Stomach (tissue), 9 donors: ENCODE measurements around the gene ATG7. TPM values are rescaled to one million over a fixed set of nuclear protein-coding genes. Genes with fewer than 3 reads are reported as not detected.
"Not testable (repeated sequence)": the region's sequence is repeated elsewhere in the genome, so short reads cannot be mapped to it uniquely, and the experiment has no call there.

Experiments used
- DNase-seq, 2 donors: peaks; one replicate each; pipeline versions ENCODE4 v3.0.0 to v3.0.0-alpha.2; 2013 to 2019
- H3K27ac ChIP-seq, 5 donors: fragments of 200-600 bp in 4 of 5; sonication (generic) in 4 of 5; one replicate each; pipeline ENCODE4 v1.5.1; 2013 to 2019; ENCODE audit warnings: mild to moderate bottlenecking in 1 of 5, moderate library complexity in 1 of 5
- H3K27me3 ChIP-seq, 3 donors: fragments of 200-600 bp; sonication (generic); one replicate each; pipeline ENCODE4 v1.5.1; 2017 to 2019; ENCODE audit warnings: mixed run types in 1 of 3
- H3K36me3 ChIP-seq, 4 donors: fragments of 200-600 bp; sonication (generic); 1 replicate in 3 of 4; 2 replicates in 1 of 4; pipeline ENCODE4 v1.5.1; 2016 to 2019
- H3K4me1 ChIP-seq, 4 donors: fragments of 200-600 bp; sonication (generic); one replicate each; pipeline ENCODE4 v1.5.1; 2016 to 2019
- H3K4me3 ChIP-seq, 4 donors: fragments of 200-600 bp; sonication (generic) in 3 of 4; one replicate each; pipeline ENCODE4 v1.5.1; 2016 to 2019; ENCODE audit warnings: mild to moderate bottlenecking in 1 of 4
- H3K9me3 ChIP-seq, 4 donors: fragments of 200-600 bp; sonication (generic); one replicate each; pipeline ENCODE4 v1.5.1; 2016 to 2019
- CTCF ChIP-seq, 7 experiments: fragments of 450-650 bp in 4 of 7; fragments of 200-600 bp in 3 of 7; sonication (generic) in 3 of 7; IDR thresholded peaks; one replicate each; pipeline ENCODE4 v1.5.1; 2016 to 2019; ENCODE audit warnings: antibody characterized with exemption in 7 of 7, control low read depth in 2 of 7, mild to moderate bottlenecking in 1 of 7
- EP300 ChIP-seq: sonication (generic); formaldehyde crosslinking; IDR thresholded peaks from one replicate; pipeline ENCODE4 v1.6.1; 2017; ENCODE audit warnings: antibody characterized with exemption
- POLR2A ChIP-seq, 4 donors: fragments of 450-650 bp; IDR thresholded peaks; one replicate each; pipeline ENCODE4 v1.6.1; 2016; ENCODE audit warnings: antibody characterized with exemption in 4 of 4, control low read depth in 2 of 4, mild to moderate bottlenecking in 1 of 4, moderate library complexity in 1 of 4
- POLR2AphosphoS5 ChIP-seq, 3 donors: sonication (generic); formaldehyde crosslinking; IDR thresholded peaks; one replicate each; pipeline ENCODE4 v1.6.1; 2016; ENCODE audit warnings: antibody characterized with exemption in 3 of 3
- WGBS, 5 donors: extraction: QIAGEN DNeasy Blood & Tissue Kit in 3 of 5; methylation state at CpG; one replicate each; pipeline versions ENCODE4 v1.1.5 to v1.1.7; 2013 to 2018; 5-methylcytosine and 5-hydroxymethylcytosine counted together
- intact Hi-C: fragments of 100-400 bp; cut with DNase I; formaldehyde crosslinking; loops from one replicate; pipeline ENCODE4 v1.15.1; 2023; ENCODE audit warnings: low total_unique reads
- polyA plus RNA-seq, 3 donors: library from polyadenylated mRNA; stranded (reverse); fragments of 200-250 nt; gene quantifications; one replicate each; pipeline ENCODE4 v1.2.3, GENCODE V29; 2013
- total RNA-seq, 5 donors: library from RNA; depleted of rRNA; stranded (reverse); fragments of >200 nt; gene quantifications; one replicate each; pipeline versions ENCODE4 v1.1.0 to v1.2.3, GENCODE V29; 2014 to 2016
- donor health status: healthy with polysubstance abuse.
- donor health status: Bipolar disorder and iron deficiency.
- donor health status: healthy.

ATG7 gene
- total and polyA plus RNA-seq, 8 donors: 6.8 to 167 (median 15.1) TPM

GRCh38 chr3:11508346-11509172, 236.4 kb downstream of the ATG7 start:
- H3K4me3 ChIP-seq: no peak overlapping the region
- WGBS, 5 donors: 45 to 58% (median 47%) methylated on average over 5 of the region's 5 CpGs
- peak in 1 of 2 donors; percentile 19 for DNase-seq
- peaks cover 32 to 40% (median 34%) of the 10 kb centered on the region in 4 donors for H3K4me1 ChIP-seq
- no peaks in the 10 kb centered on the region for H3K9me3 ChIP-seq
- peak overlapping the region; percentile 79 to 89 (median 80) for H3K27ac ChIP-seq
- intact Hi-C loops: no loop called here
- TF ChIP-seq EP300 (no peak), POLR2A (IDR thresholded peaks at IDR 0.05) (no peak), CTCF (IDR thresholded peaks at IDR 0.05) (no peak), POLR2AphosphoS5 (IDR thresholded peaks at IDR 0.05) (no peak)
- H3K27me3 ChIP-seq: no peaks in the 10 kb centered on the region
- H3K36me3 ChIP-seq: no peaks in the 10 kb centered on the region

GRCh38 chr3:11509173-11510000, 237.2 kb downstream of the ATG7 start:
- H3K4me3 ChIP-seq: no peak overlapping the region
- no peaks in the 10 kb centered on the region for H3K9me3 ChIP-seq
- DNase-seq: peak; percentile 77 to 93
- peak overlapping the region; percentile 43 to 81 (median 80) for H3K27ac ChIP-seq
- TF ChIP-seq POLR2A (IDR thresholded peaks at IDR 0.05) (no peak), CTCF (IDR thresholded peaks at IDR 0.05) (peak in 1 of 7 experiments; percentile 10), EP300 (peak; percentile 46), POLR2AphosphoS5 (IDR thresholded peaks at IDR 0.05) (peak; percentile 56 to 82 (median 75))
- intact Hi-C loops: no loop called here
- 21 to 33% (median 23%) methylated on average over 9 of the region's 9 CpGs for WGBS, 5 donors
- peaks cover 37 to 48% (median 42%) of the 10 kb centered on the region in 4 donors for H3K4me1 ChIP-seq
- no peaks in the 10 kb centered on the region for H3K27me3 ChIP-seq
- H3K36me3 ChIP-seq: no peaks in the 10 kb centered on the region

- intact Hi-C loops: no loop called here
- Histone ChIP-seq H3K36me3 (no peaks in the 10 kb centered on the region), H3K27ac (peak overlapping the region in 4 of 5 donors; percentile 79 to 81 (median 80)), H3K27me3 (no peaks in the 10 kb centered on the region), H3K4me3 (no peak overlapping the region), H3K4me1 (peaks cover 43 to 54% (median 48%) of the 10 kb centered on the region in 4 donors), H3K9me3 (no peaks in the 10 kb centered on the region)
- DNase-seq: peak in 1 of 2 donors; percentile 28
- WGBS, 5 donors: 59 to 70% (median 61%) methylated on average over 5 of the region's 5 CpGs
- no peak for TF ChIP-seq EP300
- TF ChIP-seq POLR2A (IDR thresholded peaks at IDR 0.05): no peak
- no peak for TF ChIP-seq POLR2AphosphoS5 (IDR thresholded peaks at IDR 0.05)
- TF ChIP-seq CTCF (IDR thresholded peaks at IDR 0.05): no peak
Measured at GRCh38 chr3:11510001-11510340, 237.8 kb downstream of the ATG7 start.

GRCh38 chr3:11510356-11510755, 238.2 kb downstream of the ATG7 start:
- peak in 1 of 2 donors; percentile 37 for DNase-seq
- H3K4me3 ChIP-seq: no peak overlapping the region
- whole genome bisulfite sequencing, 5 donors: 77 to 85% (median 81%) methylated on average over 5 of the region's 5 CpGs
- intact Hi-C loops: no loop called here
- H3K4me1 ChIP-seq: peaks cover 43 to 57% (median 50%) of the 10 kb centered on the region in 4 donors
- no peaks in the 10 kb centered on the region for H3K9me3 ChIP-seq
- H3K36me3 ChIP-seq: no peaks in the 10 kb centered on the region
- no peaks in the 10 kb centered on the region for H3K27me3 ChIP-seq
- TF ChIP-seq POLR2A (IDR thresholded peaks at IDR 0.05) (no peak), POLR2AphosphoS5 (IDR thresholded peaks at IDR 0.05) (no peak), CTCF (IDR thresholded peaks at IDR 0.05) (no peak), EP300 (no peak)
- H3K27ac ChIP-seq: peak overlapping the region in 4 of 5 donors; percentile 79 to 81 (median 80)

- WGBS, 5 donors: 95 to 100% (median 99%) methylated on average over 4 to 20 of the region's 20 CpGs; no CpG with 5 or more reads in 1 of the 5 donors
- H3K27me3 ChIP-seq, DNase-seq, intact Hi-C loops, H3K4me3 ChIP-seq, H3K36me3 ChIP-seq, H3K9me3 ChIP-seq: not testable (repeated sequence)
- peak overlapping the region in 1 of 5 donors; percentile 43 for H3K27ac ChIP-seq
- H3K4me1 ChIP-seq: peaks cover 43 to 57% (median 50%) of the 10 kb centered on the region in 4 donors
Measured at GRCh38 chr3:11511606-11512005, 239.4 kb downstream of the ATG7 start.

GRCh38 chr3:11513125-11513816, 241.1 kb downstream of the ATG7 start:
- H3K4me3 ChIP-seq, H3K27me3 ChIP-seq, intact Hi-C loops, H3K36me3 ChIP-seq, DNase-seq, H3K9me3 ChIP-seq: not testable (repeated sequence)
- Histone ChIP-seq H3K27ac (peak overlapping the region; percentile 24 to 84 (median 73)), H3K4me1 (peaks cover 38 to 50% (median 45%) of the 10 kb centered on the region in 4 donors)
- WGBS, 5 donors: 80 to 97% (median 91%) methylated on average over 16 to 27 of the region's 27 CpGs
